ENCODE results near the gene DGAT2.
A peak's percentile ranks its signal among the peaks of the same experiment; 100 is the strongest.

The DGAT2 gene

DNA sequence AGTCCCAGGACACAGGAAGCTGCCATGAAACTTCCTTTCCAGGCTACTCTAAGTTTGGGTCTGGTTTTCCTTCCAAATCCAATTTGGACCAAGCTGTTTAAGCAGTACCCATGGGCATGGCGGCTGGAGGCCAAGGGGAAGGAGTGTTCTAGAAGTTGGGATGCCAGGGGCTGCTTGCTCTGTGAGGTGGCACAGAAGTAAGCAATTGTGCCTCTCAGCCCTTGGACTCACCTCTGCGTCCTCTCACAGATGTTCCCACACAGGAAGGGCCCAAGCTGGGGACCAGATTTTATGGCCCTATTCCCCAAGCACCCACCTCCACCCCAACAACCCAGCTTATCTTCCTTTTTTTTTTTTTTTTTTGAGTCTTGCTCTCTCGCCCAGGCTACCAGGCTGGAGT is 3.5 kb upstream of the DGAT2 start (continued):
- TF ChIP-seq ZNF391 (tag by site-specific recombination; IDR thresholded peaks at IDR 0.05; ENCODE audit: borderline replicate concordance, low read depth): no peak
- TF ChIP-seq ZNF76 (tag by site-specific recombination; IDR thresholded peaks at IDR 0.05; ENCODE audit: borderline replicate concordance, low read depth): no peak
- no peak for TF ChIP-seq ZNF654 (tag by site-specific recombination; IDR thresholded peaks at IDR 0.05; ENCODE audit: low read depth)
- TF ChIP-seq REPIN1 (tag by site-specific recombination; IDR thresholded peaks at IDR 0.05; ENCODE audit: low read depth): no peak

DNA sequence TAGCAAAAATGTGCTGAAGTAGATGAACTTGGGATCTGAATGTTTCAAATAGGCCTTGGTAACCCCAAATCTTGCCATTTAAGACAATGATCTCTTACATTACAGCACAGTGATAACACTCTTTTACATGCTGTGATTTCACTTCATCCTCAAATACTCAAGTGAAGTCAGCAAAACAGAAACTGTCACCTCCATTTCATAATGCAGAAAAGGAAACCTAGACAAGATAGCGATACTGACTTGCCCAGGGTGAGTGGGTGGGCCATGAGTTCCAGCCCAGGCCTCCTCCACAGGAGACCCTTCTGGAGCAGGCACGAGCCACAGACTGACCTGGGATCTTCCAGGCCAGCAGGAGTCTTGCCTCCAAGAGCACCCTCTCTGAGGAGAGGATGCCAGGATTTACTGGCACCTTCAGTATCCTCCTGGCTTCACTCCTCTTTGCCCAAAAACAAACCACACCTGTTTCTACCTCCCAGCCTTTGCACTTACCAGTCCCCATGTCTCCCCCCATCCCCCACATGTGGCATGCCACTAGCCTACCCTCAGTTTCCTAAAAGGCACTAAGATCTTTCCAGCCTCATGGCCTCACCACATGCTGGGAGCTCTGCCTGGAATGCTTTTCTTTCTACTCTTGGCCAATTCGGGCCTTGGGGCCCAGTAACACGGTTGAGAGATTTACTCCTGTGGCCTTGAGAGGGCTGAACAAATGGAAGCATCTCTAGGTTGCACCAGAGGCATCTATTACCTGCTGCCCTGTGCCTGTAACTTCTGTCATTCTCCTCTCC is 1.9 kb upstream of the DGAT2 start:
- TF ChIP-seq MZF1 (tag by site-specific recombination; IDR thresholded peaks at IDR 0.05; ENCODE audit: borderline replicate concordance): no peak
- no peak for TF ChIP-seq SALL2 (tag by site-specific recombination; IDR thresholded peaks at IDR 0.05; ENCODE audit: borderline replicate concordance)
- no peak for TF ChIP-seq KLF7 (tag by site-specific recombination; IDR thresholded peaks at IDR 0.05; ENCODE audit: borderline replicate concordance)
- no peak for TF ChIP-seq SP7 (tag by site-specific recombination; IDR thresholded peaks at IDR 0.05)
- TF ChIP-seq ZIC2 (tag by site-specific recombination; IDR thresholded peaks at IDR 0.05): 0 out of 2 replicates have a peak, but pooled peaks have one; percentile 12
- TF ChIP-seq ZNF660 (tag by site-specific recombination; IDR thresholded peaks at IDR 0.05): no peak
- Histone ChIP-seq H3K36me3 (ENCODE audit: control insufficient read depth in 2 of 2, insufficient read depth in 1 of 2, low read length in 2 of 2) (no peaks in the 10 kb centered on the region), H3K4me3 (ENCODE audit: low read depth, low read length) (no peak overlapping the region), H3K9me3 (ENCODE audit: control insufficient read depth, insufficient read depth, low read depth, low read length) (no peaks in the 10 kb centered on the region), H3K27ac (ENCODE audit: extremely low read depth, low read depth, low read length) (no peak overlapping the region), H3K4me1 (ENCODE audit: control insufficient read depth, insufficient read depth, low read length) (no peaks in the 10 kb centered on the region)
- POLR2A ChIA-PET: no interaction called here
- CTCF ChIA-PET: interaction anchor here (0.7 kb wide), 1 partner anchor 166 kb away, joined by 3 read pairs; no protein-coding TSS in a partner anchor

DNA sequence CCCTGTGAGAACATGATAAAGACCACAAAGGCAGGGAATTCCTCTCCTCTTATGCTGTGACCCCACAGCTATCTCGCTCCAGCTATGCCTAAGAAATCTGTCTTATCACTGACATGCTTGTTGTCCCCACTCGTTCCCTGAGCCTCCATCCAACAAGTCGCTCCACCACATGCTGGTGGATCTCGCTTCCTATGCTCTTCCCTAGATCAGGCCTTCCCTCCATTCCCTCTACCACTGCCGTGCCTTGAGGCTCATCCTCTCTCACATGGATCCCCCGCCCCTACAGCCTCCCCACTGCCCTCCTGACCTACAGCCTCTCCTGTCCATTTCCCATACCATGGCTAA is 1.4 kb upstream of the DGAT2 start:
- ChIA-PET POLR2A (no interaction called here), CTCF (interaction anchor here (0.7 kb wide), 1 partner anchor 166 kb away, joined by 3 read pairs; no protein-coding TSS in a partner anchor)
- Histone ChIP-seq H3K4me1 (ENCODE audit: control insufficient read depth, insufficient read depth, low read length) (no peaks in the 10 kb centered on the region), H3K9me3 (ENCODE audit: control insufficient read depth, insufficient read depth, low read depth, low read length) (no peaks in the 10 kb centered on the region), H3K27ac (ENCODE audit: extremely low read depth, low read depth, low read length) (no peak overlapping the region), H3K36me3 (ENCODE audit: control insufficient read depth in 2 of 2, insufficient read depth in 1 of 2, low read length in 2 of 2) (no peaks in the 10 kb centered on the region), H3K4me3 (ENCODE audit: low read depth, low read length) (no peak overlapping the region)
- TF ChIP-seq ZNF248 (tag by site-specific recombination; IDR thresholded peaks at IDR 0.05): no peak
- TF ChIP-seq ZNF768 (tag by site-specific recombination; IDR thresholded peaks at IDR 0.05): no peak
- TF ChIP-seq ZNF629 (tag by site-specific recombination; IDR thresholded peaks at IDR 0.05): no peak
- TF ChIP-seq ZSCAN16 (tag by site-specific recombination; IDR thresholded peaks at IDR 0.05): no peak
- TF ChIP-seq, protein P1, sequence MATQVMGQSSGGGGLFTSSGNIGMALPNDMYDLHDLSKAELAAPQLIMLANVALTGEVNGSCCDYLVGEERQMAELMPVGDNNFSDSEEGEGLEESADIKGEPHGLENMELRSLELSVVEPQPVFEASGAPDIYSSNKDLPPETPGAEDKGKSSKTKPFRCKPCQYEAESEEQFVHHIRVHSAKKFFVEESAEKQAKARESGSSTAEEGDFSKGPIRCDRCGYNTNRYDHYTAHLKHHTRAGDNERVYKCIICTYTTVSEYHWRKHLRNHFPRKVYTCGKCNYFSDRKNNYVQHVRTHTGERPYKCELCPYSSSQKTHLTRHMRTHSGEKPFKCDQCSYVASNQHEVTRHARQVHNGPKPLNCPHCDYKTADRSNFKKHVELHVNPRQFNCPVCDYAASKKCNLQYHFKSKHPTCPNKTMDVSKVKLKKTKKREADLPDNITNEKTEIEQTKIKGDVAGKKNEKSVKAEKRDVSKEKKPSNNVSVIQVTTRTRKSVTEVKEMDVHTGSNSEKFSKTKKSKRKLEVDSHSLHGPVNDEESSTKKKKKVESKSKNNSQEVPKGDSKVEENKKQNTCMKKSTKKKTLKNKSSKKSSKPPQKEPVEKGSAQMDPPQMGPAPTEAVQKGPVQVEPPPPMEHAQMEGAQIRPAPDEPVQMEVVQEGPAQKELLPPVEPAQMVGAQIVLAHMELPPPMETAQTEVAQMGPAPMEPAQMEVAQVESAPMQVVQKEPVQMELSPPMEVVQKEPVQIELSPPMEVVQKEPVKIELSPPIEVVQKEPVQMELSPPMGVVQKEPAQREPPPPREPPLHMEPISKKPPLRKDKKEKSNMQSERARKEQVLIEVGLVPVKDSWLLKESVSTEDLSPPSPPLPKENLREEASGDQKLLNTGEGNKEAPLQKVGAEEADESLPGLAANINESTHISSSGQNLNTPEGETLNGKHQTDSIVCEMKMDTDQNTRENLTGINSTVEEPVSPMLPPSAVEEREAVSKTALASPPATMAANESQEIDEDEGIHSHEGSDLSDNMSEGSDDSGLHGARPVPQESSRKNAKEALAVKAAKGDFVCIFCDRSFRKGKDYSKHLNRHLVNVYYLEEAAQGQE (tag by site-specific recombination; IDR thresholded peaks at IDR 0.05): no peak
- TF ChIP-seq ZNF266 (tag by site-specific recombination; IDR thresholded peaks at IDR 0.05; ENCODE audit: low read depth): no peak

DNA sequence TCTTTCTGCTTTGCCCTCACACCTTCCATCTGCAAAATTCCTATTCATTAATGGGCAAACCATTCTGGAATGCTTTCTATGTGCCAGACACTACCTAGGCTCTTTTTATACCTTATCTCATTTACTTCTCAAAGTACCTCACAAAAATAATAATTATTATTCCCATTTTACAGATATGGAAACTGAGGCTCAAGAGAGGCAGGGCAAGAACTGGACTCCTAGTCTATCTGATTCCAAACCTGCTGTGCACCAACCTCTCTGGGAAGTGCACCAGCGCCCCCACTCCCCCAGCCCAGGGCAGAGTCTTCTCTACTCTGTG is 826 bp upstream of the DGAT2 start:
- CTCF ChIA-PET: no interaction called here
- Histone ChIP-seq H3K4me3 (ENCODE audit: low read depth, low read length) (no peak overlapping the region), H3K4me1 (ENCODE audit: control insufficient read depth, insufficient read depth, low read length) (no peaks in the 10 kb centered on the region), H3K27ac (ENCODE audit: extremely low read depth, low read depth, low read length) (no peak overlapping the region), H3K9me3 (ENCODE audit: control insufficient read depth, insufficient read depth, low read depth, low read length) (no peaks in the 10 kb centered on the region), H3K36me3 (ENCODE audit: control insufficient read depth in 2 of 2, insufficient read depth in 1 of 2, low read length in 2 of 2) (no peaks in the 10 kb centered on the region)
- TF ChIP-seq ZNF248 (tag by site-specific recombination; IDR thresholded peaks at IDR 0.05): no peak
- no peak for TF ChIP-seq ZNF785 (tag by site-specific recombination; IDR thresholded peaks at IDR 0.05)
- no peak for TF ChIP-seq ZNF202 (tag by site-specific recombination; IDR thresholded peaks at IDR 0.05; ENCODE audit: borderline replicate concordance)
- TF ChIP-seq ZNF843 (tag by site-specific recombination; IDR thresholded peaks at IDR 0.05): no peak
- TF ChIP-seq ZNF138 (tag by site-specific recombination; IDR thresholded peaks at IDR 0.05; ENCODE audit: borderline replicate concordance): no peak
- no peak for TF ChIP-seq REPIN1 (tag by site-specific recombination; IDR thresholded peaks at IDR 0.05; ENCODE audit: low read depth)
- TF ChIP-seq ZNF670 (tag by site-specific recombination; IDR thresholded peaks at IDR 0.05; ENCODE audit: low read depth): no peak
- TF ChIP-seq, protein P2, sequence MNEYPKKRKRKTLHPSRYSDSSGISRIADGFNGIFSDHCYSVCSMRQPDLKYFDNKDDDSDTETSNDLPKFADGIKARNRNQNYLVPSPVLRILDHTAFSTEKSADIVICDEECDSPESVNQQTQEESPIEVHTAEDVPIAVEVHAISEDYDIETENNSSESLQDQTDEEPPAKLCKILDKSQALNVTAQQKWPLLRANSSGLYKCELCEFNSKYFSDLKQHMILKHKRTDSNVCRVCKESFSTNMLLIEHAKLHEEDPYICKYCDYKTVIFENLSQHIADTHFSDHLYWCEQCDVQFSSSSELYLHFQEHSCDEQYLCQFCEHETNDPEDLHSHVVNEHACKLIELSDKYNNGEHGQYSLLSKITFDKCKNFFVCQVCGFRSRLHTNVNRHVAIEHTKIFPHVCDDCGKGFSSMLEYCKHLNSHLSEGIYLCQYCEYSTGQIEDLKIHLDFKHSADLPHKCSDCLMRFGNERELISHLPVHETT (tag by site-specific recombination; IDR thresholded peaks at IDR 0.05): no peak
- POLR2A ChIA-PET: no interaction called here

Data from HEK293 (cell line).